ENCODE measurements around the gene UROS.

DNA sequence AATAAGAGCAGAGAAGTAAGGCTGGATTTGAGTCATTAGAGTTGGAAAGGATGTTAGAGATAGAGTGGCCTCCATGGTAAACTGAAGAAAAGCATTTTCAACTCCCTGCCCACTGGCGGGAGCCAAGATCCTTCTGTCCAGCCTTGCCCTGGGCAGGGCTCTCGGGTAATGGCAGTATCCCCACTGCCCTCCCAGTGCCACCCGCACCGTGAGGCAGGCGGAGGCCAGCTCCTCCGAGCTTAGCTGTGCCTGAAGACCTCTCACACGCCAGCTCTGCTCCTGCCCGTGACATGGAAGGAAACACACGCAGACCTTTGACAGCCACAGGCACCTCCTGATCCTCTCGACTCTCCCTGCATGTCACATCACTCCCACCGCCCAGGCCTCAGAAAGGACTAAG, 22.6 kb upstream of the UROS start:
- TF ChIP-seq, protein P1, sequence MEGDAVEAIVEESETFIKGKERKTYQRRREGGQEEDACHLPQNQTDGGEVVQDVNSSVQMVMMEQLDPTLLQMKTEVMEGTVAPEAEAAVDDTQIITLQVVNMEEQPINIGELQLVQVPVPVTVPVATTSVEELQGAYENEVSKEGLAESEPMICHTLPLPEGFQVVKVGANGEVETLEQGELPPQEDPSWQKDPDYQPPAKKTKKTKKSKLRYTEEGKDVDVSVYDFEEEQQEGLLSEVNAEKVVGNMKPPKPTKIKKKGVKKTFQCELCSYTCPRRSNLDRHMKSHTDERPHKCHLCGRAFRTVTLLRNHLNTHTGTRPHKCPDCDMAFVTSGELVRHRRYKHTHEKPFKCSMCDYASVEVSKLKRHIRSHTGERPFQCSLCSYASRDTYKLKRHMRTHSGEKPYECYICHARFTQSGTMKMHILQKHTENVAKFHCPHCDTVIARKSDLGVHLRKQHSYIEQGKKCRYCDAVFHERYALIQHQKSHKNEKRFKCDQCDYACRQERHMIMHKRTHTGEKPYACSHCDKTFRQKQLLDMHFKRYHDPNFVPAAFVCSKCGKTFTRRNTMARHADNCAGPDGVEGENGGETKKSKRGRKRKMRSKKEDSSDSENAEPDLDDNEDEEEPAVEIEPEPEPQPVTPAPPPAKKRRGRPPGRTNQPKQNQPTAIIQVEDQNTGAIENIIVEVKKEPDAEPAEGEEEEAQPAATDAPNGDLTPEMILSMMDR (IDR thresholded peaks at IDR 0.05), result no peak
- TF ChIP-seq POLR2A (IDR thresholded peaks at IDR 0.05), result no peak
